GM11168 (cell line): ENCODE data around the gene TRIM14.

Experiments
- in situ Hi-C: fragments of 300-500 bp; cut with MboI; formaldehyde crosslinking; loops from one replicate; pipeline ENCODE4 v1.12.0; 2022; ENCODE audit warnings: low sequenced_read_pairs; ENCODE audit not compliant: unreplicated experiment

The TRIM14 gene

DNA sequence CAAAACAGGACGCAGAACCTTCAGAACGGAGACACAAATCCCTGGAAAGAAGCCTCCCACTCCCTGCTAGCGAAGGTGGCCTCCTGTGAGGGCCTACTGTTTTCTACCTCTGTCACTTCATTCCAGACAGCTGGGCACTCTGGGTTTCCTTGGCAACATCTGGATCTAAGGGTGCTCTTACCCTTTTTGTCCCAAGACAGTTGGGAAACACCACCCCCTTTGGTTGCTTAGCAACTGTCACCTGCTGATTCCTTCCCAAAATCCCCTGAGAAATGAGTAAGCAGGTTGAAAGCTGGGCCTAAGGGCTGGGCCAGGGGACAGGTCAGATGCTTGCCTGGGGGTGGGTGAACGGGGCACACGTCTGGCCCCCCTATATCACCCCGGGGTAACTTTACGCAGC lies 33.1 kb downstream of the TRIM14 start:
- in situ Hi-C loops = no loop called here

DNA sequence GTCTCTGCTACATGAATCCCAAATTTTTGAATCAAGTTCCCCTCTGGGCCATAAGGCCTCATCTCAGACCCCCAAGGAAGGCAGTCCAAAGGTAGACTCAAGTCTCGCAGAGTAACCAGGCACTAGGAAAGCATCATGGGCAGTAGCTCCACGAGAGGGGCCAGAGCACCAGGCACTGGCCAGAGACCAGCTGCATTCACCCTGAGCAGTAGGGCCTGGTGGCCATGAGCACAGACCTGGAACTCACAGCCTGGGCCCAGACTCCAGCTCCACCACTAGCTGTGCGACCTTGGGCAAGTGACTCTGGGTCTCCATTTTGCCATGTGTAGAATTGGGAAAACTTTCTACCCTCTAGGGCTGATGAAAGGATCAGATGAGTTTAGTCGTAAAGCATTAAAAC lies 34.0 kb downstream of the TRIM14 start:
- in situ Hi-C loops = no loop called here

DNA sequence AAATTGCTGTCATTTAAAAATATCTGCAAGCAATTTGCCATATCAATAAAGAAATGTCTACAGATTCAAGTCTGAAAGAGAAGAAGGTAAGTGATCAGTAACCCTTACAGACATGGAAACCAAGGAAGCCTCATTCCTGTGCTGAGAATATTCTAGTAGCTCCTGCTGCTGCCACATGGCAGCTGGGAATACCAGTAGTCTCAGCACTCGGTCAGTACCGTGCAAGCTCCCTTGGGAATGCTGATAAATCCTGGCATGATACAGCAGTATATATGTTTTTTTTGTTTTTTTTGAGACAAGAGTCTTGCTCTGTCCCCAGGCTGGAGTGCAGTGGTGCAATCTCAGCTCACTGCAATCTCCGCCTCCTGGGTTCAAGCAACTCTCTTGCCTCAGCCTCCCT lies 34.6 kb downstream of the TRIM14 start:
- in situ Hi-C loops = no loop called here

DNA sequence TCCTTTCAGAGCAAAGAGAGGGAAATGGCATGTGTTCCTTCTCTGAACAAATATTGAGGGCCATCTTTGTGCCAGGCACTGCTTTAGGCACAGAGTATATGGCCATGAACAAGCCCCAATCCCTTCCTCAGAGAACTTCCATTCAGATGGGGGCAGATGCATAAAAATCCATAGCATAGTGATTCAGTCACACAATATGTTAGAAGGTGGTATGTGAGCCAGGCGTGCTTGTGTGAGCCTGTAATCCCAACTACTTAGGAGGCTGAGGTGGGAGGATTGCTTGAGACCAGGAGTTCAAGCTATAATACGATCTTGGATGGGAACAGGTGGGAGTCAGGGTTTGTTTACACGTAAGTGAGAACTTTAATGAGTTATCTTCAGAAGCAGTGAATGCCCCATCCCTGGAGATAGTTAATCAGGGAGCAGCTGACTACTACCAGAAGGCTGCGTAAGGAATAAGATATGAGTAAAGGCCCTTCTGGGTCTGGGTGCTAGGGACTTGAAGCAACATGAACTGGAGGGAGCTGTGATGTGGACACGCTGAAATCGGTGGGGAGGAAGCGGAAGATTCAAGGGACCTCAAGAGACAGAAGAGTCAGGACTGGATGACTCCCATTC lies 35.3 kb downstream of the TRIM14 start:
- in situ Hi-C loops = no loop called here

DNA sequence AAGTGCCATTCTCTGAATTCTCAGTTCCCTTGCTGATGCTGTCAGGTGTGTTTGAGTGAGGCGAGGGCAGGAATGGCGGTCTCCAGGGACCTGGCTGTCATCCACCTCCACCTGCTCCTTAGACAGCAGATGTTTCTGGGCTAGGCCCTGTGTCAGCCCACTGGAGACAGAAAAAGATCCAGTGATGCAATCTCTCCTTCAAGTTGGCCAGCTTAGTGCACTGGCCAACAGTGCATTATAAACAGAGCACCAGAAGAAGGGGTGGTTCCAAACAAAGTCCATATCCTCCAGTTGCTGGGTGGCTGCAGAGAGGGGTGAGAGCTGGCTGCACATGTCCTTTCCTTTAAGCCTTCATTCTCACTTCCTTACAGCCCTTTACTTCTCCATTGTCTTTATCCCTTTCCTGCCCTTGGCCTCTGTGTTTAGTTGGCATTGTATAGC lies 35.9 kb downstream of the TRIM14 start:
- in situ Hi-C loops = no loop called here

DNA sequence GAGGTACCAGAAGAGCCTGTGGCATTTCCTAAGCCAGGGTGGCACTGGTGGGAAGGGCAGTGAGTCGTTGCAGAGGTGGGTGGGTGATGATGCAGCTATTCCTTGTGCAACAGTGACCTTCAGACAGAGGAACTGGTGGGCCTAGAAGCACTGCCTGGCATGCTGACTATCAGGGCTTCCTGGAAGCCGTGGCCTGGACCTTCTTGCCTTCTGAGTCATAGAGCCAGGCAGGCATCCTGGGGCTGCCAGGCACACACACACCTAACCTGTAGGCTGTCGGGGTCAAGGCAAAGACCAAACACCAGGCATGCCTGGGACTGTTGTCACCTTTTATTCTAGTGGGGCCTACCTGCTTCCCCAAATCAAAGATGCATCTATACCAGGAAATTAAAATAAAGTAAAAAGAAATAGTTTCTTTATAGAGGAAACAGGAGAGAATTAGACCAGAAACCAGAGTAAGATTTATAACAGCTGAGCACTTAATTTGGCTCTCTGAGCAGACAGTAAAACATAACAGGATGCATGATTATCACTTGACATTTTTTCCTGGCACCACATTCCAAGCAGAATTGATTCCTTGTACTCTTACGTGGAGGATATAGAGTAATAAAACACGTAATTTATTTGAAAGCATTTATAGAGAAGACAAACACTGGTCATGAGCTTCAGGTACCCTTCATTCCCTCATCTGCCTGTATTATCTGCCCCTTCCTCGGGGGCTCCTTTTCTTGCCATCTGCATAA lies 37.4 kb downstream of the TRIM14 start:
- in situ Hi-C loops = no loop called here

DNA sequence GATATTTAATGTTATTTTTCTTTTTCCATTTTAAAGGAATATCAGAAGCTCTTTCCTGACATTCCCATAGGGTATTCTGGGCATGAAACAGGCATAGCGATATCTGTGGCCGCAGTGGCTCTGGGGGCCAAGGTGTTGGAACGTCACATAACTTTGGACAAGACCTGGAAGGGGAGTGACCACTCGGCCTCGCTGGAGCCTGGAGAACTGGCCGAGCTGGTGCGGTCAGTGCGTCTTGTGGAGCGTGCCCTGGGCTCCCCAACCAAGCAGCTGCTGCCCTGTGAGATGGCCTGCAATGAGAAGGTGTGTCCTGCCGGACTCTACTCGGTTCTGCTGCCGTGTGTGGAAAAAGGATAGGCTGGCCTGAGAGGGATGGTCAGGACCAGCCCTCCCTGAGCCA lies 38.2 kb downstream of the TRIM14 start:
- in situ Hi-C loops = no loop called here

DNA sequence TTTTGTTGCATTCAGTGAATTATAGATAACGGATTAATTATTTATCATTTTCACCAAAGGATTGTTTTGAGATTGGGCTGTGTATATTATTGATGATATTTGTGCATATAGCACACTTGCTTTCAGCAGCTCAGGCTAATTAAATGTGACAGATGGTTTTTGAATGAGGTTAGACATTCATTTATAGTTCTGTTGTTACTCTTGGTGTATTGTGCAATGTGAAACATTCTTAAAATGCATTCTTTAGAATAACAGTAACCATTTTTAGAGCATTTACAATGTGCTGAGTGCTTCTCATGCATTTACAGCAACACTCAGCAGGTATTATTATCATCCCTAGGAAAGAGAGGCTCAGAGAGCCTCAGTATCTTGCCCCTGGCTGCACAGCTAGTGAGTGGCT lies 38.7 kb downstream of the TRIM14 start:
- in situ Hi-C loops = no loop called here

DNA sequence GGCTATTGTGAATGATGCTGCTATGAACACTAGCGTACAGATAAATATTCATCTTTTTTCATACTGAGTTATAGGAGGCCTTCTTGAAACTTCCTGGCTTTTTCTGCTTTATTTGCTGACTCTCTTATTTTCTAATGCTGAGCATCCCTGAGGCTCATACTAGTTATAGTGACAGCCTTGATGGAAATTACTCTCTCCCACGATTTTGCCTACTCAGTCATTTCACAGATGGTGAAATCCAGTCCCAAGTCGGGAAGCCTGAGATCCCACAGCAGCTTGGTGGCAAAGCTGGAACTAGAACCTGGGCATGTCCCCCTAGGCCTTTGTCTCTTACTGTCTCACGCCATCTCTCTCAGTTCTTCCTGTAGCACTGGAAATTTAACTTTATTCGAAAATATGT lies 40.1 kb downstream of the TRIM14 start:
- in situ Hi-C loops = loop anchor here (10.0 kb wide), 1 partner anchor 186 kb away; no protein-coding TSS in a partner anchor

DNA sequence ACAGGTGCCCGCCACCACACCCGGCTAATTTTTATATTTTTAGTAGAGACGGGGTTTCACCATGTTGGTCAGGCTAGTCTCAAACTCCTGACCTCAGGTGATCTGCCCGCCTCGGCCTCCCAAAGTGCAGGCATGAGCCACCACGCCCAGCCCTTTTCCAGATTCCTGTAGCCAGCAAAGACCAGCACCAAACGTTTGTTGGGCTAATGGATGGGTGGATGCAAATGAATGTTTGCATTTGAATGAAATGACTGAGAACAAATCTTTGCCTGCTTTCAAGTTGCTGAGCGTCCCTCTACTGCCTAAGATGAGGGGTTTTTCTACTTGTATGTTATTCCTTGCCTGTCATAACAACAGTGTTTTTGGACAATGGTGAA lies 42.5 kb downstream of the TRIM14 start:
- in situ Hi-C loops = loop anchor here (10.0 kb wide), 1 partner anchor 188 kb away; no protein-coding TSS in a partner anchor

DNA sequence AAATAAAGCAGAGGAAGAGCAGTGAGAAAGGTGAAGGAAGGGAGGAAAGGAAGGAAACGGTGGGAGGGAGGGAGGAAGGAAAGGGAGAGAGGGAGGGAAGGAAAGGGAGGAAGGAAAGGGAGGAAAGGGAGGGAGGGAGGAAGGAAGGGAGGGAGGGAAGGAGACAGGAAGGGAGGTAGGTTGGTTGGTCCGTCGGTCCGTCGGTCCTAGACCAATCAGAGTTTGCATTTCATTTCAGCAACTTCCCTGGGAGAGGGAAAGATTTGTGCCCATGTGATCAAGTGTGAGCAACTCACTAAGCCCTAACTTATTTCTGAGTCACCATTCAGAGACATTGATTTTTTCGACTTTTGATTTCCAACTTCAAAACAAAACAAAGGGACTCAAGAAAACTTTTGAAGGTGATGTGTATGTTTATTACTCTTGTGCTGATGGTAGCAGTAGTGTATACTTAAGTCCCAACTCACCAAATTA lies 43.7 kb downstream of the TRIM14 start:
- in situ Hi-C loops = loop anchor here (10.0 kb wide), 1 partner anchor 189 kb away; no protein-coding TSS in a partner anchor

DNA sequence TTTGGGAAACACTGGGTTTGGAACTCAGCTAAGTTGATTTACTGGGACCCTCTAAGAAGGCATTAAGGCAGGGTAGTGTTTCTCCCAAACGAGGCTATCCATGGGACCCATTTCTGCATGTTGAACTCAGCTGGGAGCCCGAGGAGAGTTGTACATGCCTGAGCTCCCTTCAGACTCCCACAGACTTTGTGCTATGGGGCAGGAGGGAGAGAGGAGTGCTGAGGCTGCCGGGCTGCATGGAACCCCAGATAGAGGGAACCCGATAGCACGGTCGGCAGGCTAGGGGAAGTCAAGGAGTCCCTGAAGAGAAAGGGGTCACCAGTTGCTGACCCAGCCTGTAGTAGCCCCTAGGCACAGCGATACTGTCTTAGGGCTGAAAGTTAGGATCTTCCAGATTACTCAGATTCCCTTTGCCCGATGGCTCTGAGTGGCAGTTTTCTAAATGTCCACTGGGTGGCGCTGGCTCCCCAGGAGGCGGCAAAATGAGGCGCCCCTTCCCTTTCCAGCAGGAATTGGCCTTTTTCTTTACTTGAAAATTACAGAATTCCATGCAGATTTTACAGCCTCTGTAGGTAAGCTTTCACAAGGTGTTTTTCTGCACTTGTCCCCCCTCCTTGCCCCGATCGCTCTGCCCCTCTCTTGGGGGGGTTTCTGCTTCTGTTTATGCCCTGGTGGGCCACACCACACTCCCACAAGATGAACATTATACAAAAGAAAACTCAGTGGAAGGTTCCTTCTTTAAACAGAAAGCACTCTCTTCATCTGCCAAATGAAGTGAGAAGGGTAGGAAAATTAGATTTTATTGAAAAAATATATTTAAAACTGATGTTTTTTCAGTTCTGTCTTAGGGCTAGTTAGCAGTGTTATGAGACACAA lies 44.7 kb downstream of the TRIM14 start:
- in situ Hi-C loops = loop anchor here (10.0 kb wide), 1 partner anchor 190 kb away; no protein-coding TSS in a partner anchor

DNA sequence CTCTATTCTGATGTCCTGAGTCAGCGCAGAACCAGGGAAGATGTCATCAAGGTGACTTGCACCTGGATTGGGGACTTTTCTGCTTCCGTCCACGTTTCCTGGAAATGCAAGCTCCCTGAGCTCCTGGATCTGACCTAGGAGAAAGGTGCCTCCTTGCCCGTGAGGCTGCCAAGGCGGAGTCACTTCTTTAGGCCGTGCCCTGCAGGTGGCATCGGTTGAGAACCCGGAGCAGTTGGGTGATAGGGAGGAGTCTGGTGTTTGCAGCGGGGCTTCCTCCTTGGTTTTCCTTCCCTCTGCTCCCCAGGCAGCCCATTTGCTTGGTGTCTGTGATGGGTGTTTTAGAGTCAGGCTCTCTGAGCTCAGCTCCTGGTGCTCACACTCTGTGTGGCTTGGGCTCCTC lies 47.3 kb downstream of the TRIM14 start:
- in situ Hi-C loops = loop anchor here (10.0 kb wide), 1 partner anchor 193 kb away; no protein-coding TSS in a partner anchor

DNA sequence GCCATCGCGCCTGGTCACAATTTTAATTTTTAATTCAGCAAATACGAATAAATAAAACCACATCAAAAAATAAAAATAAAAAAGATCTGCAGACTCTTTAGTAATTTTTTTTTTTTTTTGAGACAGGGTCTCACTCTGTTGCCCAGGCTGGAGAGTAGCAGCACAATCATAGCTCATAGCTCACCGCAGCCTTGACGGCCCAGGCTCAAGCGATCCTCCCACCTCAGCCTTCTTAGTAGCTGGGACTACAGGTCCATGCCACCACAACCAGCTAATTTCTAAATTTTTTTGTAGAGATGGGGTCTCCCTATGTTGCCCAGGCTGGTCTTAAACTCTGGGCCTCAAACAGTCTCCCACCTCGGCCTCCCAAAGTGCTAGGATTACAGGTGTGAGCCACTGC lies 48.3 kb downstream of the TRIM14 start:
- in situ Hi-C loops = loop anchor here (10.0 kb wide), 1 partner anchor 194 kb away; no protein-coding TSS in a partner anchor

DNA sequence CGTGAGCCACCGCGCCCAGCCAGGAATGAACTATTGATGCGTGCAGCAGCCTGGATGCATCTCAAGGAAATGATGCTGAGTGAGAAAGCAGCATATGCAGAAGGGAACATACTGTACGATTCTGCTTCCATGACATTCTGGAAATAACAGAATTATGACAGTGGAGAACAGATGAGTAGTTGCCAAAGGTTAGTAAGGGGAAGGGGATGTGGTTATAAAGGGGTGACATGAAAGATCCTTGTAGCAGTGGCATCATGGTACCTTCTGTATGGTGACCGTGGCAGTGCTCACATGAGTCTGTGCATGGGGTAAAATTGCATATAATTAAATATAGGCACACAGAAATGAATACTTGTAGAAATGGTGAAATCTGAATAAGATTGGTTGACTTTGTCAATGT lies 49.5 kb downstream of the TRIM14 start:
- in situ Hi-C loops = no loop called here

DNA sequence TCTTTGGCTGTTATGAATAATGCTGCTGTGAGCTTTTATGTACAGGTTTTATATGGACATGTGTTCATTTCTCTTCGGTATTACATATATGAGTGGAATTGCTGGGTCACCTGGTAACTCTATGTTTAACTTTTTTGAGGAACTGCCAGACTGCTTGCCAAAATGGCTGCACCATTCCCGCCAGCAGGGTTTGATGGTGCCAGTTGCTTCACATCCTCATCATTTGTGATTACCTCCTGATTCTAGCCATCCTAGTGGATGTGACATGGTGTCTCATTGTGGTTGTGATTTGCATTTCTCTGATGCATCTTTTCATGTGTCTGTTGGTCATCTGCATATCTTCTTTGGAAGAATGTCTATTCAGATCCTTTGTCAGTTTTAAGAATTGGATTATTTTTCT lies 51.8 kb downstream of the TRIM14 start:
- in situ Hi-C loops = no loop called here

DNA sequence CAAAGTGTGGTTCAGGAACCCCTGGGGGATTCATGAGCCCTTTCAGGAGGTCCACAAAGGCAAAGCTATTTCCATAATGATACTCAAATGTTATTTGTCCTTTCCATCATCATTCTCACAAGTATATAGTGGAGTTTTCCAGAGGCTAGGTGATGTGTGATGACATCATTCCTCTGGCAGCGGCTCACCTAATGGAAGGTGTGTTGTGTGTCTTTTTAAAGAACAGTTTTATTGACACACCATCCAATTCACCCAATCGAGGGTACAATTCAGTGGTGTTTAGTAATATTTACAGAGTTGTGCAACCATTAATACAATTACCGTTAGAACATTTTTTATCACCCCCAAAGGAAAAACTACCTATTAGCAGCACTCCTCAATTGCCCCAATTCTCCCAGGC lies 52.8 kb downstream of the TRIM14 start:
- in situ Hi-C loops = no loop called here

DNA sequence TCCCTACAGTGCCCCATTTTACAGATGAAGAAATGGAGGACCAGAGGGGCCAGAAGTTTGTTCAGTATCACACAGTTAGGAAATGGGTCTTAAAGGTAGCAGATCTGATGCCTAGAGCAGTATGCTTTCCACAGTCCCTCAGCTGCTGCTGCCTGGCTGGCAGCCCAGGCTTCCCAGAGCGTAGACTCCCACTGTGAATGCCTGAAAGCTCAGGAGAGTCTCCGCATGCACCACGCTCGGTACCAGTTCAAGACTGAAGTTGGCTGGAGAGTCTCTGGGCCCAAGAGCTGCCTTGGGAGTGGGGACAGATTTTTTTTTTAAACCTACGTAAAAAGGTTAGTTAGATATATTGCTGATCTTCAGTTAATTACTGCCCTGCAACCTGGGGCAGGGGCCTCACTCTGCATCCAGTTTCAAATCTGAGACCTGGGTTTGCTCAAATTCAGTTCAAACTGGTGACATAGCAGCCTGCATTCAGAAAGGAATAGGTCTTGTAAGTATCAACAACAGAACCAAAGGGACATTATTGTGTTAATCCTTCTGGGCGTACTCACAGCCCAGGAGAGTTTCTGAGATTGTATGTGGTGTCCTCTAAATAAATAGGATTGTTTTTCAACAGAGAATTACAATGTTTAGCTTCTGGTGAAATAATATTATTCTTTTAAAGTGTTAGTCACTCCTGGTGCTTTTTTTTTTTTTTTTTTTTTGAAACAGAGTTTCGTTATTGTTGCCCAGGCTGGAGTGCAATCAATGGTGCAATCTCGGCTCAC lies 54.2 kb downstream of the TRIM14 start:
- in situ Hi-C loops = no loop called here

DNA sequence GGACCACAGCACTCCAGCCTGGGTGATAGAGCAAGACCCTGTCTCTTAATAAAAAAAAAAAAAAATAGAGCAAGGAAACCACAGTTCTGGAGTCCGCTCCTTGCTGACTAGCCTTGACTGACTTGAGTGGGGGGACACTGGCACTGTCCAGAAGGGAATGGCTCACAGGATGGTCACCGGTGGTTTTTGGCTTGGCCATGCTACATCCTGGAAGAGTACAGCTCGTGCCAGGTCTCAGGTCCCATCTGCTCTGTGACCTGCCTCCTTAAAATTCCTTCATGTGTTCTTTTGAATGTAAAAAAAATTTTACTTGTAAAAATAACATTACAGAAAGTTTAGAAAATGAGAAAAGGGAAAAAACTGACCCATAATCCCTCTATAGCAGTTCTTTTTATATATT lies 56.9 kb downstream of the TRIM14 start:
- in situ Hi-C loops = no loop called here
